ENCODE results near the gene ZFHX3. TPM values are rescaled to one million over a fixed set of nuclear protein-coding genes. Genes with fewer than 3 reads are reported as not detected.

Gene ZFHX3
- total and polyA plus RNA-seq, 9 of the 15 experiments (the other 6 are each of a cell fraction or from before 2014, with no cell fraction given): 0.01 to 0.23 (median 0.06) TPM; not detected in 4

- in situ Hi-C loops (cut with MboI): no loop called here
- no peaks in the 10 kb centered on the region for H3K9me1 ChIP-seq (ENCODE audit: control insufficient read depth, insufficient read depth, low read length)
- 0% methylated on average over 7 of the region's 7 CpGs for WGBS (ENCODE audit: insufficient coverage, low coverage, missing lambda C conversion rate)
- H2AFZ ChIP-seq (ENCODE audit: low read depth, low read length): no peak overlapping the region
- H3K27ac ChIP-seq (ENCODE audit: extremely low read depth, low read depth, low read length): no peak overlapping the region
- BruUV-seq (replicated peaks): no TSS peak
- H3K4me1 ChIP-seq (replicated peaks in 1 of 2; ENCODE audit: control insufficient read depth in 2 of 2, insufficient read depth in 2 of 2, low read length in 2 of 2): no peaks in the 10 kb centered on the region
- TF ChIP-seq E4F1 (CRISPR knock-in tag; IDR thresholded peaks at IDR 0.05; ENCODE audit: borderline replicate concordance) (no peak), NUFIP1 (IDR thresholded peaks at IDR 0.05; ENCODE audit: partially characterized antibody) (no peak), POLR2B (IDR thresholded peaks at IDR 0.05; ENCODE audit: low read depth, partially characterized antibody) (no peak), NFRKB (IDR thresholded peaks at IDR 0.05; ENCODE audit: low read depth) (no peak), ELK1 (CRISPR knock-in tag; IDR thresholded peaks at IDR 0.05) (no peak), SMAD2 (IDR thresholded peaks at IDR 0.05; ENCODE audit: low read depth, low read length) (no peak), ZNF444 (CRISPR knock-in tag; IDR thresholded peaks at IDR 0.05) (no peak), GABPB2 (CRISPR knock-in tag; conservative IDR thresholded peaks at IDR 0.05) (no peak), CAMTA2 (CRISPR knock-in tag; conservative IDR thresholded peaks at IDR 0.05) (no peak), CGGBP1 (CRISPR knock-in tag; IDR thresholded peaks at IDR 0.05) (no peak), ZKSCAN1 (IDR thresholded peaks at IDR 0.05; ENCODE audit: low read depth, low read length) (no peak), BMI1 (IDR thresholded peaks at IDR 0.05; ENCODE audit: low read length) (no peak), SMARCC2 (IDR thresholded peaks at IDR 0.05; ENCODE audit: low read depth) (no peak), THRA (IDR thresholded peaks at IDR 0.05) (no peak), SMC3 (conservative IDR thresholded peaks at IDR 0.05; ENCODE audit: insufficient read depth, low read depth, low read length) (no peak), XRCC3 (IDR thresholded peaks at IDR 0.05) (no peak), TAF1 (IDR thresholded peaks at IDR 0.05; ENCODE audit: control insufficient read depth, extremely low read depth, insufficient read depth, low read length, severe bottlenecking) (no peak)
- no peaks in the 10 kb centered on the region for H3K9me3 ChIP-seq (replicated peaks; ENCODE audit: control insufficient read depth, insufficient read depth, low read depth, low read length)
- H3K4me2 ChIP-seq (ENCODE audit: insufficient read depth, low read length): no peak overlapping the region
- intact Hi-C loops (cut with micrococcal nuclease): no loop called here
- H3K4me3 ChIP-seq: no peak overlapping the region
- no peak overlapping the region for H3K9ac ChIP-seq (ENCODE audit: insufficient read depth in 1 of 2, low read depth in 2 of 2, low read length in 2 of 2)
- no peaks in the 10 kb centered on the region for H3K36me3 ChIP-seq (ENCODE audit: control insufficient read depth, insufficient read depth, low read length)
- FAIRE-seq (no peak), DNase-seq (ENCODE audit: extremely low read depth in 1 of 4, low spot score in 3 of 4) (no peak), ATAC-seq (no peak)
- POLR2A ChIA-PET: interaction anchor here (1.0 to 1.1 kb wide), 2 partner anchors 8 to 140 kb away, joined by 3 read pairs; no protein-coding TSS in a partner anchor
- no peaks in the 10 kb centered on the region for H3K79me2 ChIP-seq (ENCODE audit: control insufficient read depth, insufficient read depth, low read length)
- H4K20me1 ChIP-seq (replicated peaks; ENCODE audit: control insufficient read depth, insufficient read depth, low read length): no peaks in the 10 kb centered on the region; the same call in 1 of the 2 replicates
- CTCF ChIA-PET (ENCODE audit: low intra/inter-chr PET ratio): no interaction called here
- H3K27me3 ChIP-seq (ENCODE audit: control insufficient read depth in 2 of 2, insufficient read depth in 2 of 2, low read length in 2 of 2): peaks cover 11 to 23% of the 10 kb centered on the region in 2 experiments; a peak in 4 of 5 replicates
Measured at GRCh38 chr16:72972878-72973571, 74.9 kb downstream of the ZFHX3 start.

Data from K562 (cell line).